ENCODE results near the gene MOB3A. TPM values are rescaled to one million over a fixed set of nuclear protein-coding genes. Genes with fewer than 3 reads are reported as not detected.

MOB3A gene
- total and polyA plus RNA-seq, 2 of the 13 experiments (the other 11 are each of a cell fraction or from before 2014, with no cell fraction given) = 3.5 to 17.8 TPM

DNA sequence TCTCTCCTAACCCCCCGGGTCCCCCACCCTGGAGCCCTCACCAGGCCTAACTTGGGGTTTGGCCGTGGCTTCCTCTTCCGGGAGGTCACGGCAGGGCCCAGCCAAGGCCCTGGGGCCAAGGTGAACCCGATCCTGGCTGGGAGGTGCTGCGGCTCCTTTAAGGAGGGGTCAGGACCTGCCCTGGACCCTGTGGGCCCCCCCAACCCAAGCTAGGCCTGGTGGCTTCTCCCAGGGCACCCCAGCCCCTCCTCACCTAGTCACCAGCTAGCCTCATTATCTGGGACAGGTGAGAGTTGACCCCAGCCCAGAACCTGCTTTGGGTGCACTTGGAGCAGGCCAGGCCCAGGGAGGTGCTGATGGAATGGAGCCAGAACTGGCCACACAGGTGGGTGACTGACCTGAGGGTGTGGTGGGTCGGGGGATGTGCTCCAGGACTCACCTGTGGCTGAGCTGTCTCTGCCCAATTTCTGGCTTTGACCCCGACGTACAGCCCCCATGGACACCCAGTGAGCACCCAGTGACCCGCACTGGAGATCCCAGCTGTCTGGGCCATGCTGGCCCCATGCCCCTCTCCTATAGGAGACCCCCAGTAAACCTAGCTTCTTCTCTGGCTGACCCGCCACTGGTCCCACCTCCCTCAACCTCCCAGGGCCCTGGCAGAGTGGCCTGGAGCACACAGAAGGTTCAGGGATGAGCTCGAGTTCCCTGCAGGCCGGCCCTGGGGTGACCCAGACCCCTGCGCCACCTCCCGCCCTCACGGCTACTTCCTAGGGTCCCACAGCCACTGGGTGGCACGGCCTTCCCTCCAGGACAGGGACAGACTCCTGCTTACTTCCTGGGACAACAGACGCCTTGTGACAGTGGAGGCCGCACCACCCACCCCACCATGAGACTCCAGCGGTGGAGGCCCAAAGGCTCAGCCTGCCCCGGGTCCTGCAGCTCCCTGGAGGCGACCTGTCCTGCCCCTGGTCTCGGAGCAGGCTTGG lies 38.3 kb downstream of the MOB3A start:
- FAIRE-seq = no peak
- Histone ChIP-seq H3K27me3 (ENCODE audit: control insufficient read depth in 1 of 2, insufficient read depth in 2 of 2, low read length in 2 of 2) (no peaks in the 10 kb centered on the region; a peak in 1 of 5 replicates), H3K27ac (ENCODE audit: extremely low read length, insufficient read depth, low read length) (peak overlapping the region; percentile 100), H3K79me2 (ENCODE audit: insufficient read depth, low read length) (no peaks in the 10 kb centered on the region), H3K9ac (ENCODE audit: insufficient read depth, low read depth, low read length) (no peak overlapping the region), H3K4me3 (replicated peaks in 1 of 3; ENCODE audit: insufficient read depth in 1 of 3, low read depth in 2 of 3, low read length in 3 of 3) (no peak overlapping the region), H3K9me3 (ENCODE audit: low read length) (no peaks in the 10 kb centered on the region), H3K36me3 (replicated peaks in 1 of 2; ENCODE audit: control insufficient read depth in 1 of 2, insufficient read depth in 2 of 2, low read length in 2 of 2) (no peaks in the 10 kb centered on the region), H3K4me1 (ENCODE audit: insufficient read depth, low read length) (peaks cover 81% of the 10 kb centered on the region), H4K20me1 (ENCODE audit: insufficient read depth, low read length) (no peaks in the 10 kb centered on the region), H3K4me2 (ENCODE audit: low read depth, low read length) (no peak overlapping the region), H2AFZ (ENCODE audit: low read length) (no peak overlapping the region)
- intact Hi-C loops (cut with micrococcal nuclease; ENCODE audit: unreplicated experiment) = no loop called here
- DNase-seq (ENCODE audit: low spot score) = no peak
- no TSS peak for BruUV-seq (replicated peaks)
- CTCF ChIA-PET (ENCODE audit: low intra/inter-chr PET ratio, low total read pairs) = no interaction called here
- no peak for ATAC-seq
- WGBS (ENCODE audit: low lambda C conversion rate) = 93% methylated on average over 7 of the region's 23 CpGs
- in situ Hi-C loops (cut with HindIII; ENCODE audit: extremely low pct_ligation_motif_present, low pct_unique_long_range_greater_than_20kb) = no loop called here
- POLR2A ChIA-PET = interaction anchor here (0.6 to 3.8 kb wide), 2 partner anchors 8 to 311 kb away, joined by 3 to 26 read pairs; no protein-coding TSS in a partner anchor
- TF ChIP-seq ZFX (CRISPR knock-in tag; IDR thresholded peaks at IDR 0.05; ENCODE audit: low read depth) = peak; percentile 29; the same call in 1 of the 2 replicates
- TF ChIP-seq, protein P1, sequence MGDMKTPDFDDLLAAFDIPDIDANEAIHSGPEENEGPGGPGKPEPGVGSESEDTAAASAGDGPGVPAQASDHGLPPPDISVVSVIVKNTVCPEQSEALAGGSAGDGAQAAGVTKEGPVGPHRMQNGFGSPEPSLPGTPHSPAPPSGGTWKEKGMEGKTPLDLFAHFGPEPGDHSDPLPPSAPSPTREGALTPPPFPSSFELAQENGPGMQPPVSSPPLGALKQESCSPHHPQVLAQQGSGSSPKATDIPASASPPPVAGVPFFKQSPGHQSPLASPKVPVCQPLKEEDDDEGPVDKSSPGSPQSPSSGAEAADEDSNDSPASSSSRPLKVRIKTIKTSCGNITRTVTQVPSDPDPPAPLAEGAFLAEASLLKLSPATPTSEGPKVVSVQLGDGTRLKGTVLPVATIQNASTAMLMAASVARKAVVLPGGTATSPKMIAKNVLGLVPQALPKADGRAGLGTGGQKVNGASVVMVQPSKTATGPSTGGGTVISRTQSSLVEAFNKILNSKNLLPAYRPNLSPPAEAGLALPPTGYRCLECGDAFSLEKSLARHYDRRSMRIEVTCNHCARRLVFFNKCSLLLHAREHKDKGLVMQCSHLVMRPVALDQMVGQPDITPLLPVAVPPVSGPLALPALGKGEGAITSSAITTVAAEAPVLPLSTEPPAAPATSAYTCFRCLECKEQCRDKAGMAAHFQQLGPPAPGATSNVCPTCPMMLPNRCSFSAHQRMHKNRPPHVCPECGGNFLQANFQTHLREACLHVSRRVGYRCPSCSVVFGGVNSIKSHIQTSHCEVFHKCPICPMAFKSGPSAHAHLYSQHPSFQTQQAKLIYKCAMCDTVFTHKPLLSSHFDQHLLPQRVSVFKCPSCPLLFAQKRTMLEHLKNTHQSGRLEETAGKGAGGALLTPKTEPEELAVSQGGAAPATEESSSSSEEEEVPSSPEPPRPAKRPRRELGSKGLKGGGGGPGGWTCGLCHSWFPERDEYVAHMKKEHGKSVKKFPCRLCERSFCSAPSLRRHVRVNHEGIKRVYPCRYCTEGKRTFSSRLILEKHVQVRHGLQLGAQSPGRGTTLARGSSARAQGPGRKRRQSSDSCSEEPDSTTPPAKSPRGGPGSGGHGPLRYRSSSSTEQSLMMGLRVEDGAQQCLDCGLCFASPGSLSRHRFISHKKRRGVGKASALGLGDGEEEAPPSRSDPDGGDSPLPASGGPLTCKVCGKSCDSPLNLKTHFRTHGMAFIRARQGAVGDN (CRISPR knock-in tag; IDR thresholded peaks at IDR 0.05) = peak; percentile 19; the same call in 1 of the 2 replicates
- TF ChIP-seq GABPB1 (CRISPR knock-in tag; IDR thresholded peaks at IDR 0.05) = peak; percentile 6; the same call in 1 of the 2 replicates
- peak; percentile 15; the same call in 1 of the 2 replicates for TF ChIP-seq ZFY (CRISPR knock-in tag; IDR thresholded peaks at IDR 0.05)
- TF ChIP-seq MZF1 (CRISPR knock-in tag; IDR thresholded peaks at IDR 0.05; ENCODE audit: borderline replicate concordance) = no peak
- TF ChIP-seq CENPT (CRISPR knock-in tag; IDR thresholded peaks at IDR 0.05; ENCODE audit: low read depth) = no peak
- no peak for TF ChIP-seq XBP1 (CRISPR knock-in tag; IDR thresholded peaks at IDR 0.05)
- TF ChIP-seq NONO (IDR thresholded peaks at IDR 0.05) = no peak
- no peak for TF ChIP-seq NONO (CRISPR knock-in tag; conservative IDR thresholded peaks at IDR 0.05)
- peak; percentile 19 for TF ChIP-seq AGO2 (optimal IDR thresholded peaks at IDR 0.05; ENCODE audit: low read depth, low read length)
- TF ChIP-seq, protein P2, sequence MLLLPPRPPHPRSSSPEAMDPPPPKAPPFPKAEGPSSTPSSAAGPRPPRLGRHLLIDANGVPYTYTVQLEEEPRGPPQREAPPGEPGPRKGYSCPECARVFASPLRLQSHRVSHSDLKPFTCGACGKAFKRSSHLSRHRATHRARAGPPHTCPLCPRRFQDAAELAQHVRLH (CRISPR knock-in tag; IDR thresholded peaks at IDR 0.05; ENCODE audit: borderline replicate concordance, low read depth) = no peak
- TF ChIP-seq, protein P3, sequence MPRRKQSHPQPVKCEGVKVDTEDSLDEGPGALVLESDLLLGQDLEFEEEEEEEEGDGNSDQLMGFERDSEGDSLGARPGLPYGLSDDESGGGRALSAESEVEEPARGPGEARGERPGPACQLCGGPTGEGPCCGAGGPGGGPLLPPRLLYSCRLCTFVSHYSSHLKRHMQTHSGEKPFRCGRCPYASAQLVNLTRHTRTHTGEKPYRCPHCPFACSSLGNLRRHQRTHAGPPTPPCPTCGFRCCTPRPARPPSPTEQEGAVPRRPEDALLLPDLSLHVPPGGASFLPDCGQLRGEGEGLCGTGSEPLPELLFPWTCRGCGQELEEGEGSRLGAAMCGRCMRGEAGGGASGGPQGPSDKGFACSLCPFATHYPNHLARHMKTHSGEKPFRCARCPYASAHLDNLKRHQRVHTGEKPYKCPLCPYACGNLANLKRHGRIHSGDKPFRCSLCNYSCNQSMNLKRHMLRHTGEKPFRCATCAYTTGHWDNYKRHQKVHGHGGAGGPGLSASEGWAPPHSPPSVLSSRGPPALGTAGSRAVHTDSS (CRISPR knock-in tag; conservative IDR thresholded peaks at IDR 0.05) = no peak
- no peak for TF ChIP-seq ZNF839 (CRISPR knock-in tag; IDR thresholded peaks at IDR 0.05; ENCODE audit: borderline replicate concordance)
- no peak for TF ChIP-seq KDM5A (IDR thresholded peaks at IDR 0.05; ENCODE audit: borderline replicate concordance, low read length)
- TF ChIP-seq, protein P4, sequence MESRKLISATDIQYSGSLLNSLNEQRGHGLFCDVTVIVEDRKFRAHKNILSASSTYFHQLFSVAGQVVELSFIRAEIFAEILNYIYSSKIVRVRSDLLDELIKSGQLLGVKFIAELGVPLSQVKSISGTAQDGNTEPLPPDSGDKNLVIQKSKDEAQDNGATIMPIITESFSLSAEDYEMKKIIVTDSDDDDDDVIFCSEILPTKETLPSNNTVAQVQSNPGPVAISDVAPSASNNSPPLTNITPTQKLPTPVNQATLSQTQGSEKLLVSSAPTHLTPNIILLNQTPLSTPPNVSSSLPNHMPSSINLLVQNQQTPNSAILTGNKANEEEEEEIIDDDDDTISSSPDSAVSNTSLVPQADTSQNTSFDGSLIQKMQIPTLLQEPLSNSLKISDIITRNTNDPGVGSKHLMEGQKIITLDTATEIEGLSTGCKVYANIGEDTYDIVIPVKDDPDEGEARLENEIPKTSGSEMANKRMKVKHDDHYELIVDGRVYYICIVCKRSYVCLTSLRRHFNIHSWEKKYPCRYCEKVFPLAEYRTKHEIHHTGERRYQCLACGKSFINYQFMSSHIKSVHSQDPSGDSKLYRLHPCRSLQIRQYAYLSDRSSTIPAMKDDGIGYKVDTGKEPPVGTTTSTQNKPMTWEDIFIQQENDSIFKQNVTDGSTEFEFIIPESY (CRISPR knock-in tag; IDR thresholded peaks at IDR 0.05) = 0 out of 2 replicates have a peak, but pooled peaks have one; percentile 5

Measured in HepG2 (cell line).